Heart left ventricle (tissue), 16 donors: ENCODE measurements around the gene TAS2R38. TPM values are rescaled to one million over a fixed set of nuclear protein-coding genes. Genes with fewer than 3 reads are reported as not detected.
"Not testable (repeated sequence)": the region's sequence is repeated elsewhere in the genome, so short reads cannot be mapped to it uniquely, and the experiment has no call there.

ENCODE experiments used
- ATAC-seq, 4 donors: fragments of 200-7000 bp; cut with Tn5 transposase; one replicate each; pipeline ENCODE4 v1.9.1; 2020 to 2022; ENCODE audit warnings: moderate library complexity in 4 of 4, mild to moderate bottlenecking in 3 of 4, moderate number of reproducible peaks in 1 of 4
- DNase-seq, 5 donors: peaks; one replicate each; pipeline ENCODE4 v3.0.0-alpha.2; 2020
- H3K27ac ChIP-seq, 12 donors: fragments of 200-600 bp; sonication (generic) in 4 of 12; one replicate each; pipeline versions ENCODE4 v1.5.0 to v1.8.0; 2016 to 2022; ENCODE audit warnings: mild to moderate bottlenecking in 2 of 12
- H3K27me3 ChIP-seq, 9 donors: fragments of 200-600 bp; sonication (generic) in 2 of 9; one replicate each; pipeline versions ENCODE4 v1.5.1 to v1.8.0; 2016 to 2022; ENCODE audit warnings: mild to moderate bottlenecking in 3 of 9
- H3K36me3 ChIP-seq, 9 donors: fragments of 200-600 bp; sonication (generic) in 2 of 9; one replicate each; pipeline versions ENCODE4 v1.5.0 to v1.8.0; 2018 to 2022; ENCODE audit warnings: mild to moderate bottlenecking in 2 of 9
- H3K4me1 ChIP-seq, 12 donors: fragments of 200-600 bp; sonication (generic) in 4 of 12; one replicate each; pipeline versions ENCODE4 v1.5.0 to v1.8.0; 2016 to 2022; ENCODE audit warnings: mild to moderate bottlenecking in 3 of 12
- H3K4me3 ChIP-seq, 12 donors: fragments of 200-600 bp; sonication (generic) in 4 of 12; one replicate each; pipeline versions ENCODE4 v1.5.0 to v1.8.0; 2017 to 2022; ENCODE audit warnings: mild to moderate bottlenecking in 9 of 12, moderate library complexity in 4 of 12
- H3K9me3 ChIP-seq, 12 donors: fragments of 200-600 bp; sonication (generic) in 4 of 12; one replicate each; pipeline versions ENCODE4 v1.5.0 to v1.8.0; 2016 to 2022; ENCODE audit warnings: mild to moderate bottlenecking in 1 of 12
- CTCF ChIP-seq, 12 donors: fragments of 200-600 bp; sonication (generic) in 4 of 12; IDR thresholded peaks; one replicate each; pipeline versions ENCODE4 v1.5.0 to v1.8.0; 2018 to 2022; ENCODE audit warnings: antibody characterized with exemption in 12 of 12, mild to moderate bottlenecking in 5 of 12
- POLR2A ChIP-seq, 2 donors: fragments of 450-650 bp; IDR thresholded peaks; one replicate each; pipeline ENCODE4 v1.6.1; 2017; ENCODE audit warnings: antibody characterized with exemption in 2 of 2, mild to moderate bottlenecking in 2 of 2, moderate library complexity in 2 of 2
- WGBS, 4 donors: extraction: QIAGEN DNeasy Blood & Tissue Kit in 2 of 4; methylation state at CpG; one replicate each; pipeline versions ENCODE4 v1.1.5 to v1.1.7; 2013 to 2018; 5-methylcytosine and 5-hydroxymethylcytosine counted together
- intact Hi-C, 10 donors: fragments of 100-400 bp; cut with DNase I; formaldehyde crosslinking; loops; one replicate each; pipeline versions ENCODE4 v1.11.1 to v1.14.2; 2022
- polyA plus RNA-seq, 2 donors: library from polyadenylated mRNA; stranded (reverse); fragments of 200-250 nt; gene quantifications; one replicate each; pipeline ENCODE4 v1.2.3, GENCODE V29; 2013
- total RNA-seq, 9 donors: library from RNA; depleted of rRNA in 2 of 9; stranded (reverse); fragments of >200 nt in 2 of 9; fragmentation: NEBNext Ultra II Directional in 3 of 9; extraction: Animal tissue kit (Norgen Biotek cat#: 25700) in 3 of 9; gene quantifications; one replicate each; pipeline versions ENCODE4 v1.1.0 to v1.2.4, GENCODE V29; 2016 to 2023
- donor health status: ischemic (EF 13 %, LVEDD 7.1; RV severe dilation, severe dysfunction).
- donor health status: healthy with polysubstance abuse.
- donor health status: DM: no; HTN: yes; CAD: no.
- donor health status: DM: no; HTN: no; CAD: no.
- donor health status: ischemic (EF 25% LVEDD 6.9; RV normal size, moderate dysfunction).
- donor health status: ischemic (EF 25% LVEDD 5.7; RV mildly dilated, moderate dysfunction).
- donor health status: healthy.
- donor health status: DM: yes; HTN: yes; CAD: no.
- donor health status: ischemic (EF 35%, LVEDD 5.7; RV mildly dilated, moderate dysfunction).
- donor health status: nonischemic (EF 11% LVEDD 7.7; RV severe dilation, severe dysfunction).
- donor health status: DM: yes; HTN: yes; CAD: no.
- donor health status: PGD.
- donor health status: ischemic (EF 29% LVEDD 5.4; RV normal size, mild dysfunction).
- donor health status: nonischemic (EF 23%, LVEDD 6.1; RV moderate dilation, normal function).

Gene TAS2R38
- total and polyA plus RNA-seq, 11 donors: not detected

- H3K4me1 ChIP-seq: peaks cover 0 to 15% (median 0%) of the 10 kb centered on the region in 12 donors
- H3K27me3 ChIP-seq: peaks cover 0 to 2% (median 0%) of the 10 kb centered on the region in 9 donors
- H3K9me3 ChIP-seq: no peaks in the 10 kb centered on the region
- H3K36me3 ChIP-seq: no peaks in the 10 kb centered on the region
- TF ChIP-seq CTCF (IDR thresholded peaks at IDR 0.05) (no peak), POLR2A (IDR thresholded peaks at IDR 0.05) (no peak)
- ATAC-seq (no peak), DNase-seq (no peak)
- no peak overlapping the region for H3K4me3 ChIP-seq
- intact Hi-C loops: no loop called here
- WGBS, 4 donors: 72 to 83% (median 76%) methylated on average over 2 of the region's 2 CpGs
- no peak overlapping the region for H3K27ac ChIP-seq
These were observed 13.3 kb upstream of the TAS2R38 start for GRCh38 chr7:141986923-141987322.

- H3K4me1 ChIP-seq, H3K27ac ChIP-seq, H3K36me3 ChIP-seq, H3K4me3 ChIP-seq, ATAC-seq, intact Hi-C loops, H3K27me3 ChIP-seq, H3K9me3 ChIP-seq, DNase-seq: not testable (repeated sequence)
- WGBS, 4 donors: 85 to 96% (median 93%) methylated on average over 8 to 12 of the region's 13 CpGs
These were observed 12.4 kb upstream of the TAS2R38 start for GRCh38 chr7:141985926-141986325.

GRCh38 chr7:141979568-141979967 lies 6.0 kb upstream of the TAS2R38 start:
- ATAC-seq (no peak), DNase-seq (no peak)
- TF ChIP-seq CTCF (IDR thresholded peaks at IDR 0.05): no peak
- TF ChIP-seq POLR2A (IDR thresholded peaks at IDR 0.05): no peak
- Histone ChIP-seq H3K36me3 (no peaks in the 10 kb centered on the region), H3K9me3 (peaks cover 0 to 5% (median 0%) of the 10 kb centered on the region in 12 donors), H3K27ac (no peak overlapping the region), H3K27me3 (peaks cover 0 to 5% (median 0%) of the 10 kb centered on the region in 9 donors), H3K4me3 (no peak overlapping the region), H3K4me1 (peaks cover 0 to 5% (median 0%) of the 10 kb centered on the region in 12 donors)
- WGBS, 4 donors: 66 to 73% (median 72%) methylated on average over 2 of the region's 2 CpGs
- intact Hi-C loops: loop anchor here in 6 of 10 donors (5.0 kb wide), 1 partner anchor 208 kb away; no protein-coding TSS in a partner anchor

- H3K9me3 ChIP-seq: peaks cover 0 to 5% (median 0%) of the 10 kb centered on the region in 12 donors
- H3K27ac ChIP-seq: no peak overlapping the region
- ATAC-seq (no peak), DNase-seq (no peak)
- 72 to 89% (median 78%) methylated on average over 1 of the region's 1 CpG for WGBS, 4 donors
- H3K27me3 ChIP-seq: peaks cover 0 to 5% (median 0%) of the 10 kb centered on the region in 9 donors
- no peak for TF ChIP-seq POLR2A (IDR thresholded peaks at IDR 0.05)
- no peak for TF ChIP-seq CTCF (IDR thresholded peaks at IDR 0.05)
- peaks cover 0 to 5% (median 0%) of the 10 kb centered on the region in 12 donors for H3K4me1 ChIP-seq
- intact Hi-C loops: loop anchor here in 6 of 10 donors (5.0 kb wide), 1 partner anchor 209 kb away; no protein-coding TSS in a partner anchor
- H3K4me3 ChIP-seq: no peak overlapping the region
- H3K36me3 ChIP-seq: no peaks in the 10 kb centered on the region
These were observed 4.8 kb upstream of the TAS2R38 start for GRCh38 chr7:141978351-141978750.
